Measurements from ENCODE around the gene PPDPF.

The PPDPF gene

DNA sequence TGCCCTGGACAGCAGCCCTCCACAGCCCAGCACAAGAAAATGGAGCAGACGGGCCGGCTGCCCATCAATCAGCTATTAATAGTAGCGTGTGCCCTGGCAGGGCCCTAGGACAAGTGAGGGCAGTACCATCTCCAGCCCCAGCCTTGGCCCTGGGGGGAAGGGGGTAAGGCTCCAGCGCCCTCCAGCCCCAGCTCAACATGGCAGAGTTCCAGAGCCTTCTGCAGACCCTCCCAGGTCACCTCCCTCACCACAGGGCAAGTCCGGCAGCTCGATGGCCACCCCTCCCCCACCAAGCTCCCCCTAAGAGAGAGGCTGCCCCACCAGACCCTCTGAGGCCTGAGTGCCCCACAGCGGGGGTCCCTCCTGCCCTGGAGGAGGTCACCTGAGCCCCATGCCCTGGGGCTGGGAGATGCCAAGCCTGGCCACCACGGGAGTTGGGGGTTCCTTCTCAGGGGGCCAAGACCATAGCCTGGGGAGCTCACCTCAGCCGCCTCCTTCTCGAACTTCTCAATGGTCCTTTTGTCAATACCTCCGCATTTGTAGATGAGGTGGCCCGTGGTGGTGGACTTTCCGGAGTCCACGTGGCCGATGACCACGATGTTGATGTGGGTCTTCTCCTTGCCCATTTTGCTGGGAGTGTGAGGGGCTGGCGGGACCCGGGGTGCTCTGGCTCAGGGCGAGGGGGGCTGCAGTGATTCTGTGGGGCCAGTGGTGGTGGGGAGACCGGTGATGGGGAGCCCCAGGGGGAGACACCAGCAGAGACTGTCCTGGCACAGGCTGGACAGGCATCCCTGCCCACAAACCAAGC is 23.2 kb upstream of the PPDPF start:
- TF ChIP-seq, protein P1, sequence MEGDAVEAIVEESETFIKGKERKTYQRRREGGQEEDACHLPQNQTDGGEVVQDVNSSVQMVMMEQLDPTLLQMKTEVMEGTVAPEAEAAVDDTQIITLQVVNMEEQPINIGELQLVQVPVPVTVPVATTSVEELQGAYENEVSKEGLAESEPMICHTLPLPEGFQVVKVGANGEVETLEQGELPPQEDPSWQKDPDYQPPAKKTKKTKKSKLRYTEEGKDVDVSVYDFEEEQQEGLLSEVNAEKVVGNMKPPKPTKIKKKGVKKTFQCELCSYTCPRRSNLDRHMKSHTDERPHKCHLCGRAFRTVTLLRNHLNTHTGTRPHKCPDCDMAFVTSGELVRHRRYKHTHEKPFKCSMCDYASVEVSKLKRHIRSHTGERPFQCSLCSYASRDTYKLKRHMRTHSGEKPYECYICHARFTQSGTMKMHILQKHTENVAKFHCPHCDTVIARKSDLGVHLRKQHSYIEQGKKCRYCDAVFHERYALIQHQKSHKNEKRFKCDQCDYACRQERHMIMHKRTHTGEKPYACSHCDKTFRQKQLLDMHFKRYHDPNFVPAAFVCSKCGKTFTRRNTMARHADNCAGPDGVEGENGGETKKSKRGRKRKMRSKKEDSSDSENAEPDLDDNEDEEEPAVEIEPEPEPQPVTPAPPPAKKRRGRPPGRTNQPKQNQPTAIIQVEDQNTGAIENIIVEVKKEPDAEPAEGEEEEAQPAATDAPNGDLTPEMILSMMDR (conservative IDR thresholded peaks at IDR 0.05; ENCODE audit: low read depth, low read length): no peak
- no peak for DNase-seq (ENCODE audit: low read depth)
- peak overlapping the region; percentile 39 for H3K4me3 ChIP-seq (ENCODE audit: low read length)

GRCh38 chr20:63497946-63498935 is 22.3 kb upstream of the PPDPF start:
- no peak for DNase-seq (ENCODE audit: low read depth)
- H3K4me3 ChIP-seq (ENCODE audit: low read length): peak overlapping the region; percentile 39

GRCh38 chr20:63498960-63499337 is 21.6 kb upstream of the PPDPF start, which contains the start of gene EEF1A2:
Gene EEF1A2 (minus strand): TSS chr20:63499083. CDS start chr20:63497763, 1,320 bp downstream.
- peak within 1 kb of the TSS; percentile 39 for H3K4me3 ChIP-seq (ENCODE audit: low read length)

More at GRCh38 chr20:63497946-63498935, 22.3 kb upstream of the PPDPF start:
- TF ChIP-seq, protein P1 (conservative IDR thresholded peaks at IDR 0.05; ENCODE audit: low read depth, low read length): no peak

DNA sequence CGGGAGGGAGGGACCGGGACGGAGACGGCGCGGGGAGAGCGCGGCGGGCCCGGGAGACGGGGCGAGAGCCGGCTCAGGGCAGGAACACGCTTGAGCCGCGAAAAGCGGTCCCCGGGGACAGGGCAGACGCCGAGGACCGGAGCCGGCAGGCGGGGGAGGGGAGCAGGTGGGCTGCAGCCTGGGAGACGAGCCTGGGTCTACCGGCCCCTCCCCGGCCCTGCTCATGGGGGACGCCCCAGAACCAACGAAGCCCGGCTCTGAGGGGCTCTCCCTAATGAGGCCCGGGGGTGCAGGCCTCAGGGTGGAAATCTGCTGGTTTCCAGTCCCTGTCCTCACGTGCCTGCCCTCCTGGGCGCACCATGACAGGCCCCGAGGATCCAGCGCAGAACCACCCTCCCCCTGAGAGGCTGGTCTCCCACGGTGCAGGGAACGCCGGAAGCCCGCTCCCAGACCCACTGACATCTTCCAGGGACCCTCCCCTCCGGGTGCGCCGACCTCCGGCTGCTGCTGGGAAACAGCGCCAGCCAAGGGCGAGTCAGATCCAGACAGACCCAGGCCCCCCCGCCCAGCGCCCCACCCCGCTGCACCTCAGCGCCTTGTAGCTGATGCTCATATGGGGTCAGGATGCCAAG is 21.1 kb upstream of the PPDPF start:
- DNase-seq (ENCODE audit: low read depth): no peak
- TF ChIP-seq, protein P1 (conservative IDR thresholded peaks at IDR 0.05; ENCODE audit: low read depth, low read length): no peak
- peak overlapping the region; percentile 8 for H3K4me3 ChIP-seq (ENCODE audit: low read length)

More at GRCh38 chr20:63498960-63499337, 21.6 kb upstream of the PPDPF start, which contains the start of gene EEF1A2:
- TF ChIP-seq, protein P1 (conservative IDR thresholded peaks at IDR 0.05; ENCODE audit: low read depth, low read length): peak; percentile 2
- no peak for DNase-seq (ENCODE audit: low read depth)

DNA sequence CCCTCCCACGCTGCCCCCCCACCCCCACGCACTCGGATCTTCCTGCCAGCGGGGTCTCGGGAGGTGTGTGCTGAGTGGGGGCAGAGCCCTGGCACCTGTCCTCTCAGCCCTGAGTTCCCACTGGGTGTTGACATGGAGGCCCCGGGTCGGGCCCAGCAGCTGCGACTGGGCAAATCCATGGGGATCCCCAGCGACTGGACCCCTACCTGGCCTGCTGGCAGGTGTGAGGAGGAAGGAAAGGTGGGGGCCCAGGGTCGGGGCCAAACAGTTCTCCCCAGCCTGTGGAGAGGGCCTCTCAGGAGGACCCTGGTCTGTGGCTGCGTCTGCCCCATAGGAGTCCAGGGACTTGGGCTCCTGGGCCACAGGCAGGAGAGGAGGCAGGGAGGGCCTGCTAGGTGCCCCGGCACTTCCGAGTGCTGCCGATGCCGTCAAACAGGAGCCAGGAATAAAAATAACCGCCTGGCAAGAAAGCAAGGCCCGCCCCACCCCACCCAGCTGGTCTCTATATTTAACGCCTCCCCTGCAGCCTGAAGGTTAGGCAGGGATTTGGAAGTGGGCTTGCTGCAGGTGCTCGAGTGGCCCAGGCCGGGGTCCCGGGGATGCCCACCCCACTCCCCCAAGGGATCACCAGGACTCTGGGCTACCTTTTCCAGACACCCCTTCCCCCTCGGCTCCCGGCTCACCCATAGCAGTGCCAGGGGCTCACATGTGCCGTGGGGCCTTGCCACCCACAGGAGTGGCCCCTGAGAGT is 20.2 kb upstream of the PPDPF start:
- TF ChIP-seq, protein P1 (conservative IDR thresholded peaks at IDR 0.05; ENCODE audit: low read depth, low read length): no peak
- DNase-seq (ENCODE audit: low read depth): no peak
- no peak overlapping the region for H3K4me3 ChIP-seq (ENCODE audit: low read length)

All from retinal pigment epithelial cell (primary cell).